IMR-90 (cell line): ENCODE measurements around the gene ATP2C2. TPM values are rescaled to one million over a fixed set of nuclear protein-coding genes. Genes with fewer than 3 reads are reported as not detected.

Experiments used
- ATAC-seq: fragments of 200-7000 bp; cut with Tn5 transposase; 2 replicates; pipeline ENCODE4 v1.9.1; 2020; ENCODE audit warnings: low read depth, mild to moderate bottlenecking, moderate library complexity
- BruUV-seq: library from RNA; stranded (reverse); fragments of 400-500 nt; replicated peaks from 2 replicates; lab custom pipeline; 2021; lab: Mats Ljungman, UMichigan
- CTCF ChIA-PET: fragments of 300-600 bp; formaldehyde crosslinking; extraction: SDS; loops from one replicate; lab custom pipeline; 2021; ENCODE audit warnings: antibody characterized with exemption; lab: Yijun Ruan, JAX
- POLR2A ChIA-PET: fragments of 300-600 bp; sonication (Branson Sonifier 250); formaldehyde crosslinking; loops from one replicate; lab custom pipeline; 2022; ENCODE audit warnings: antibody characterized with exemption; ENCODE audit not compliant: unreplicated experiment; lab: Charles Lee
- DNase-seq: peaks from one replicate; pipeline ENCODE4 v3.0.0; 2013
- H2AFZ ChIP-seq: replicated peaks from 2 replicates; pipeline ENCODE3; 2013; ENCODE audit warnings: low read length, mild to moderate bottlenecking; ENCODE audit not compliant: poor library complexity
- H2AK5ac ChIP-seq: 2 replicates; pipeline ENCODE4 v1.6.1; 2013; ENCODE audit warnings: low read depth, low read length, inconsistent platforms
- H2AK9ac ChIP-seq: replicated peaks from 2 replicates; pipeline ENCODE3; 2013; ENCODE audit warnings: mild to moderate bottlenecking, low read depth, low read length, moderate library complexity; ENCODE audit not compliant: poor library complexity
- H2BK120ac ChIP-seq: 2 replicates; pipeline ENCODE4 v1.6.1; 2013; ENCODE audit warnings: low read depth, low read length, inconsistent platforms
- H2BK15ac ChIP-seq: 3 replicates; pipeline ENCODE4 v1.6.1; 2013; ENCODE audit warnings: low read depth, low read length, inconsistent platforms
- H2BK20ac ChIP-seq: 2 replicates; pipeline ENCODE4 v1.6.1; 2013; ENCODE audit warnings: low read depth, mild to moderate bottlenecking, inconsistent platforms, low read length, moderate library complexity
- H2BK5ac ChIP-seq: 2 replicates; pipeline ENCODE4 v1.6.1; 2013; ENCODE audit warnings: mild to moderate bottlenecking, low read depth, low read length, inconsistent platforms; ENCODE audit not compliant: poor library complexity, severe bottlenecking
- H3K14ac ChIP-seq: replicated peaks from 2 replicates; pipeline ENCODE4 v1.6.1; 2013; ENCODE audit warnings: low read depth, low read length, inconsistent platforms
- H3K18ac ChIP-seq: 2 replicates; pipeline ENCODE4 v1.6.1; 2013; ENCODE audit warnings: low read depth, low read length, control low read depth
- H3K23ac ChIP-seq: 2 replicates; pipeline ENCODE4 v1.6.1; 2013; ENCODE audit warnings: low read depth, low read length, inconsistent platforms
- H3K27ac ChIP-seq: 2 replicates; pipeline ENCODE4 v1.5.1; 2013; ENCODE audit warnings: mild to moderate bottlenecking, control low read depth, low read length; ENCODE audit not compliant: insufficient read depth
- H3K27me3 ChIP-seq: 2 replicates; pipeline ENCODE4 v1.6.1; 2013; ENCODE audit warnings: low read length; ENCODE audit not compliant: control insufficient read depth, insufficient read depth
- H3K36me3 ChIP-seq: 2 replicates; pipeline ENCODE4 v1.6.1; 2013; ENCODE audit warnings: low read length, mixed read lengths; ENCODE audit not compliant: control insufficient read depth, insufficient read depth
- H3K4ac ChIP-seq: 2 replicates; pipeline ENCODE4 v1.6.1; 2013; ENCODE audit warnings: low read depth, low read length, inconsistent platforms
- H3K4me1 ChIP-seq: 2 replicates; pipeline ENCODE4 v1.6.1; 2013; ENCODE audit warnings: low read length, mixed read lengths; ENCODE audit not compliant: control insufficient read depth, insufficient read depth
- H3K4me2 ChIP-seq: 2 replicates; pipeline ENCODE4 v1.6.1; 2013; ENCODE audit warnings: low read depth, mild to moderate bottlenecking, control low read depth, low read length, moderate library complexity
- H3K4me3 ChIP-seq: 2 replicates; pipeline ENCODE4 v1.5.1; 2013; ENCODE audit warnings: low read depth, mild to moderate bottlenecking, control low read depth, low read length, moderate library complexity; ENCODE audit not compliant: insufficient read depth
- H3K56ac ChIP-seq: 2 replicates; pipeline ENCODE4 v1.6.1; 2013; ENCODE audit warnings: low read length, inconsistent platforms; ENCODE audit not compliant: insufficient read depth; ENCODE audit errors: extremely low read depth
- H3K79me1 ChIP-seq, 2 experiments: 2 replicates each; pipeline ENCODE4 v1.6.1; 2013; ENCODE audit warnings: low read length in 2 of 2, inconsistent platforms in 1 of 2, low read depth in 1 of 2
- H3K9ac ChIP-seq: 2 replicates; pipeline ENCODE4 v1.6.1; 2013; ENCODE audit warnings: low read depth, low read length, control low read depth
- H3K9me1 ChIP-seq: 2 replicates; pipeline ENCODE4 v1.6.1; 2013; ENCODE audit warnings: low read length, inconsistent platforms; ENCODE audit not compliant: insufficient read depth
- H3K9me3 ChIP-seq: 2 replicates; pipeline ENCODE4 v1.6.1; 2013; ENCODE audit warnings: low read length; ENCODE audit not compliant: control insufficient read depth, insufficient read depth
- H4K20me1 ChIP-seq: 2 replicates; pipeline ENCODE4 v1.6.1; 2013; ENCODE audit warnings: low read length, inconsistent platforms; ENCODE audit not compliant: insufficient read depth
- H4K5ac ChIP-seq: 2 replicates; pipeline ENCODE4 v1.6.1; 2013; ENCODE audit warnings: mild to moderate bottlenecking, low read depth, low read length, control low read depth
- H4K8ac ChIP-seq, 2 experiments: 2 replicates each; pipeline ENCODE4 v1.6.1; 2013; ENCODE audit warnings: low read depth in 2 of 2, low read length in 2 of 2, control low read depth in 1 of 2, inconsistent platforms in 1 of 2
- H4K91ac ChIP-seq: 2 replicates; pipeline ENCODE4 v1.6.1; 2013; ENCODE audit warnings: low read depth, low read length, inconsistent platforms; ENCODE audit not compliant: insufficient read depth
- BHLHE40 ChIP-seq: fragments of 150-350 bp; IDR thresholded peaks from 2 replicates; pipeline ENCODE4 v1.6.1; 2016; ENCODE audit warnings: mild to moderate bottlenecking, low read depth, low read length
- CEBPB ChIP-seq: IDR thresholded peaks from 2 replicates; pipeline ENCODE4 v1.6.1; 2012; ENCODE audit warnings: low read depth, low read length, improper control_type of control experiment
- MAZ ChIP-seq: IDR thresholded peaks from 2 replicates; pipeline ENCODE4 v1.6.1; 2012; ENCODE audit warnings: low read depth, mild to moderate bottlenecking, low read length, improper control_type of control experiment, moderate library complexity, borderline replicate concordance
- MXI1 ChIP-seq: IDR thresholded peaks from 2 replicates; pipeline ENCODE4 v1.6.1; 2012; ENCODE audit warnings: low read depth, mild to moderate bottlenecking, low read length, moderate library complexity, borderline replicate concordance
- RAD21 ChIP-seq: IDR thresholded peaks from 2 replicates; pipeline ENCODE4 v1.6.1; 2012; ENCODE audit warnings: low read length, improper control_type of control experiment
- RCOR1 ChIP-seq: IDR thresholded peaks from 2 replicates; pipeline ENCODE4 v1.6.1; 2012; ENCODE audit warnings: mild to moderate bottlenecking, low read length, improper control_type of control experiment; ENCODE audit not compliant: insufficient replicate concordance
- RFX5 ChIP-seq: IDR thresholded peaks from 2 replicates; pipeline ENCODE4 v1.8.0; 2012; ENCODE audit warnings: low read depth, mild to moderate bottlenecking, low read length, moderate library complexity
- SMC3 ChIP-seq: fragments of 150-350 bp; IDR thresholded peaks from 2 replicates; pipeline ENCODE4 v1.6.1; 2016; ENCODE audit warnings: low read depth, mild to moderate bottlenecking, antibody characterized with exemption, low read length, moderate library complexity
- WGBS, 2 experiments: methylation state at CpG; one replicate each; pipeline versions ENCODE4 v1.1.5 to v1.1.7; 2013; ENCODE audit warnings: missing lambda C conversion rate in 2 of 2; ENCODE audit not compliant: insufficient read length in 1 of 2; ENCODE audit errors: extremely low coverage in 2 of 2; 5-methylcytosine and 5-hydroxymethylcytosine counted together
- dilution Hi-C: fragments of 300-500 bp; cut with HindIII; formaldehyde crosslinking; loops from one replicate; pipeline ENCODE4 v1.14.3; 2018; ENCODE audit warnings: low sequenced_read_pairs; ENCODE audit not compliant: unreplicated experiment
- in situ Hi-C: fragments of 300-500 bp; cut with MboI; formaldehyde crosslinking; loops from 3 replicates; pipeline ENCODE4 v1.14.3; 2019; ENCODE audit warnings: low sequenced_read_pairs, inconsistent platforms, mixed read lengths
- intact Hi-C: fragments of 100-400 bp; cut with micrococcal nuclease; formaldehyde crosslinking; loops from 2 replicates; pipeline ENCODE4 v1.10.0; 2022
- polyA plus RNA-seq, 3 experiments: library from polyadenylated mRNA; depleted of rRNA; stranded (reverse); fragments of >200 nt; gene quantifications; 2 replicates each; pipeline ENCODE4 v1.2.3, GENCODE V29; 2012; ENCODE audit warnings: low replicate concordance in 1 of 3
- total RNA-seq: library from RNA; depleted of rRNA; stranded (reverse); fragments of >200 nt; gene quantifications from 2 replicates; pipeline ENCODE4 v1.2.3, GENCODE V29; 2012
- TF ChIP-seq, protein P1 (sequence below): fragments of 150-350 bp; IDR thresholded peaks from 2 replicates; pipeline ENCODE4 v1.6.1; 2017; ENCODE audit warnings: mild to moderate bottlenecking, antibody characterized with exemption, low read length, low read depth
- TF ChIP-seq, protein P2 (sequence below): conservative IDR thresholded peaks from 2 replicates; pipeline ENCODE4 v1.5.1; 2012; ENCODE audit warnings: mild to moderate bottlenecking, low read depth, low read length, improper control_type of control experiment

Gene ATP2C2
- total and polyA plus RNA-seq, 2 of the 4 experiments (the other 2 are of a cell fraction), result not detected

DNA sequence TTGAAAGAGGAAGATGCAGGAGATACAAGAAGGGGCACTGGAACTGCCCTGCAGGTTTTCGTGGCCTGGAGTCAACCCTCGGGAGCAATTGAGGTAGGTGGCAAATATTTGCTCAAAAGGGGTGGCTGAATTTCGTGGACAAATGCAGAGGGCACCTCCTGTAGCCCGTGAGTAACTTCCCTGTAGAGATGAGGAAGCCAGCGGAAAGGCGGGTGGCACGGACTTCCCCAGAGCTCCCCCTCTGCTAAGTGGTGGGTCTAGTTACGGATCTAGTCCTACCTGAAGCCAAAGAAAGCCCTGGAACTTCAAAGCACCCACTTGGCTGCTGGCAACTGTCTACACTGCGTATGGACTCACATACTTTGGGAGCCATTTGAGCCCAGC lies 1.0 kb upstream of the ATP2C2 start:
- no peak overlapping the region for H4K91ac ChIP-seq
- in situ Hi-C loops, result no loop called here

More for the DNA sequence above, 1.0 kb upstream of the ATP2C2 start:
- Histone ChIP-seq H3K27ac (no peak overlapping the region), H4K5ac (no peak overlapping the region), H2BK120ac (no peak overlapping the region), H3K23ac (peak overlapping the region; percentile 27; the same call in 1 of the 2 replicates), H3K14ac (no peak overlapping the region), H2BK15ac (no peak overlapping the region), H4K8ac (no peak overlapping the region), H3K4me2 (no peak overlapping the region), H3K56ac (no peak overlapping the region), H3K27me3 (peaks cover 80% of the 10 kb centered on the region), H2AFZ (no peak overlapping the region), H2AK5ac (no peak overlapping the region), H3K79me1 (no peaks in the 10 kb centered on the region), H4K20me1 (no peaks in the 10 kb centered on the region), H2BK5ac (no peak overlapping the region), H3K18ac (no peak overlapping the region), H3K9me1 (no peaks in the 10 kb centered on the region), H2AK9ac (no peak overlapping the region), H3K4me3 (no peak overlapping the region), H2BK20ac (no peak overlapping the region), H3K4me1 (no peaks in the 10 kb centered on the region), H3K36me3 (no peaks in the 10 kb centered on the region), H3K9ac (no peak overlapping the region), H3K9me3 (no peaks in the 10 kb centered on the region; the same call in 1 of the 2 replicates), H3K4ac (no peak overlapping the region)
- 60% methylated on average over 2 of the region's 9 CpGs; no CpG with 5 or more reads in 1 of the 2 experiments for WGBS, 2 experiments
- BruUV-seq, result no TSS peak
- TF ChIP-seq, protein P1, sequence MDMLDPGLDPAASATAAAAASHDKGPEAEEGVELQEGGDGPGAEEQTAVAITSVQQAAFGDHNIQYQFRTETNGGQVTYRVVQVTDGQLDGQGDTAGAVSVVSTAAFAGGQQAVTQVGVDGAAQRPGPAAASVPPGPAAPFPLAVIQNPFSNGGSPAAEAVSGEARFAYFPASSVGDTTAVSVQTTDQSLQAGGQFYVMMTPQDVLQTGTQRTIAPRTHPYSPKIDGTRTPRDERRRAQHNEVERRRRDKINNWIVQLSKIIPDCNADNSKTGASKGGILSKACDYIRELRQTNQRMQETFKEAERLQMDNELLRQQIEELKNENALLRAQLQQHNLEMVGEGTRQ, result no peak
- no peak for TF ChIP-seq RAD21
- TF ChIP-seq MXI1, result no peak
- no peak for TF ChIP-seq CEBPB
- no peak for TF ChIP-seq RFX5
- TF ChIP-seq MAZ, result no peak
- no peak for TF ChIP-seq BHLHE40
- no peak for TF ChIP-seq RCOR1
- TF ChIP-seq, protein P2, sequence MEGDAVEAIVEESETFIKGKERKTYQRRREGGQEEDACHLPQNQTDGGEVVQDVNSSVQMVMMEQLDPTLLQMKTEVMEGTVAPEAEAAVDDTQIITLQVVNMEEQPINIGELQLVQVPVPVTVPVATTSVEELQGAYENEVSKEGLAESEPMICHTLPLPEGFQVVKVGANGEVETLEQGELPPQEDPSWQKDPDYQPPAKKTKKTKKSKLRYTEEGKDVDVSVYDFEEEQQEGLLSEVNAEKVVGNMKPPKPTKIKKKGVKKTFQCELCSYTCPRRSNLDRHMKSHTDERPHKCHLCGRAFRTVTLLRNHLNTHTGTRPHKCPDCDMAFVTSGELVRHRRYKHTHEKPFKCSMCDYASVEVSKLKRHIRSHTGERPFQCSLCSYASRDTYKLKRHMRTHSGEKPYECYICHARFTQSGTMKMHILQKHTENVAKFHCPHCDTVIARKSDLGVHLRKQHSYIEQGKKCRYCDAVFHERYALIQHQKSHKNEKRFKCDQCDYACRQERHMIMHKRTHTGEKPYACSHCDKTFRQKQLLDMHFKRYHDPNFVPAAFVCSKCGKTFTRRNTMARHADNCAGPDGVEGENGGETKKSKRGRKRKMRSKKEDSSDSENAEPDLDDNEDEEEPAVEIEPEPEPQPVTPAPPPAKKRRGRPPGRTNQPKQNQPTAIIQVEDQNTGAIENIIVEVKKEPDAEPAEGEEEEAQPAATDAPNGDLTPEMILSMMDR, result no peak
- no peak for TF ChIP-seq SMC3
- DNase-seq (no peak), ATAC-seq (no peak)
- POLR2A ChIA-PET, result no interaction called here
- CTCF ChIA-PET, result no interaction called here
- dilution Hi-C loops (no loop called here), intact Hi-C loops (no loop called here)
